GM21619 (cell line): ENCODE results near the gene INSYN2A.

Experiments used
- ATAC-seq: cut with Tn5 transposase; IDR thresholded peaks from one replicate; pipeline ENCODE4 v1.9.1; 2021; ENCODE audit not compliant: unreplicated experiment

The INSYN2A gene, protein sequence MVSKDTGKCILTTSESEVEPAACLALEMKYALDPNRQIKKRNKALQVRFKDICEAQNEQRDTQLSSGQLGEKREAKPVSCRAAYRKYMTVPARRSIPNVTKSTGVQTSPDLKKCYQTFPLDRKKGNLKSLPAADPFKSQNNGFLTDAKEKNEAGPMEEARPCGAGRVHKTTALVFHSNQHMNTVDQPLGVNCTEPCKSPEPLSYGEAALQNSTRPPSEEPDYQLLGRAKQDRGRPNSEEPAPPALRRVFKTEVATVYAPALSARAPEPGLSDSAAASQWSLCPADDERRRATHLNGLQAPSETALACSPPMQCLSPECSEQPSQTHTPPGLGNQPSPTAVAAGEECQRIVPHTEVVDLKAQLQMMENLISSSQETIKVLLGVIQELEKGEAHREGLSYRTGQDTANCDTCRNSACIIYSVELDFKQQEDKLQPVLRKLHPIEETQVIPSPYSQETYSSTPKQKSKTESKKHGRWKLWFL

DNA sequence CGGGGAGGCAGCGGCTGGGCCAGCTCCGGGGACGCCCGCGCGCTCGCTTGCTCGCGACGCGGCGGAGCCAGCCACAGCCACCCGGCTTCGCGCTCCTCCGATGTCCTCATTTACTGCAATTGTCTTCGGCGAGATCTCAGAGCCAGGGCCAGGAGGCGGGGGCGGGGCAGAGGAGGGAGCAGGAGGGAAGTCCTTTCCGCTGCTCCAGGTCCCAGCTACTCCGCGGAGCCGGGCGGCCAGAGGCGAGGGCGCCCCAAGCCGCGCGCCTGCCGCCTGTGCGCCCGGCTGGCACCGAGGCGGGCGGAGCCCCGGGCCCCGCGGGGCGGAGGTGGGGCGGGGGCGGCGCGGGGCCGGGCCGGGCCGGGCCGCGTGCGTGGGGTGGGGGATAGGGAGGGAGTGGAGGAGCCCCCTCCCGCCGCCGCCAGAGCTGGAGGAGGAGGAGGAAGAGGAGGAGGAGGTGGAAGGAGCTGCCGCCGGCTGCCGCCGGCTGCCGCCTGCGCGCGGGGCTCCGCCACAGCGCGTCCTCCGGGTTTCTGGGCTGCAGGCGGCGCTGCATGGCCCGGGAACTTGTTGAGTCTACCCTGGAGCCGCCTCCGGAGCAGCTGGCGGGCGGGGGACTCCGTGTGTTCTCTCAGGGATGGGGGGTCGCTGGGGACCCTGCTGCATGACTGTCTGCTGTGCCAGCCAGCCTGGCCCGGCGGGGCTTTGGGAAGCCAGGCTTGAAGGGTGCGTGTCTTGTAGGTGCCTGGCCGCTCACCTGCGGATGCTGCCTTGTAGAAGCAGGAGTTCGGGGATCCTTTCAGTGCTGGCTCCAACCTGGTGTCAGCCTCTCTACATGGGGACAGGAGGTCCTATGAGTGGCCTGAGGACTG, at the start of gene INSYN2A:
TSS of gene INSYN2A (minus strand) at position 310 of the 872 bp plus-strand sequence. CDS start 20,196 bp downstream, outside the sequence.
- ATAC-seq: no peak

DNA sequence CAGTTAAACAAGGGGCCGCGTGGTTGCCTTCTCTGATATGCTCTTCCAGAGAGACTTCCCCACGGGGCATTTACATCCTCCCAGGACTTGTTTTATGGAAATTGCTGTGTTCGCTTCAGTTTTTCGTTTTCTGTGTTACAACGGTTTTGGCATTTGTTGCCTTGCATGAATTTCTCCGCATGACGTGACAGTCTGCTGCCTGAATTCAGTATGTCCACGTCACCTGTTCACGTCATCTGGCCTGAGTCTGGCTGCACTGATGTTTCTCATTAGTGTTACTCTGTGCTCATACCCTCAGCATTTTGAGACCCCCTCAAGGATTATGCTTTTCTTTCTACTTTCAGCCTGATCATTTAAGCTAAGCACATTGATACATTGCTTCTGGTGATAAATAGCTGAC, 49.1 kb upstream of the INSYN2A start:
- no peak for ATAC-seq

DNA sequence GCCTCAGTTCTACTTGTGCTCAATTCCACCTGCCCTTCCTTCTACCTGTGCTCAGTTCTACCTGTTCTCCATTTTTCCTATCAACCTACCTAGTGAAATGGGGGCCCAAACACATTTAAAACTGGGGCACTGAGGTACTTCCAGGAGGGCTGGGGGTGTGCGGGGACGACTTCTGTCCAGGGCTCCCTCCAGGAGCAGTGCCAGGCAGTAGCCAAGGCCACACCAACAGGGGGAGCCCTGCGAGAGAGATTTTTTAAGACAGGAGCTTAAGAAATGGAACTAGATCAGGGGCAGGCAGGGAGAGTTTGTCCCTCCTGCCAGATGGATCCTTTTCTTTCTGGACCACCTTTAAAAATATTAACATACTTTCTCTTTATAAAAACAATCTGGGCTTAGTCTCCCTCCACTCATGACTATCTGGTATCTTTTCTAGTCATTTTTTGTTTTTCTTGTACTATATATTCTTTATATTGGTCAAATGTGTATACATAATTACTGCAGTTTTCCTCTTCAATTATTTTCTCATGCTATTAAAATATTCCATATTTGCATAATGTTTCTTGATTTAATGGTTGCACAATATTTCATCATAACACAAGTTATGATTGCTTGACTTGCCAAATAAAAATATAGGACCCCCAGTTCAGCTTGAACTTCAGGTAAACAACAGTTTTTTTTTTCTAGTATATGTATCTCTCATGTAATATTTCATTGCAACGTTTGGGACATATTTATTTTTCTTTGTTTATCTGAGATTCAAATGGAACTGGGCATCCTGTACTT, 47.3 kb upstream of the INSYN2A start:
- ATAC-seq: no peak

DNA sequence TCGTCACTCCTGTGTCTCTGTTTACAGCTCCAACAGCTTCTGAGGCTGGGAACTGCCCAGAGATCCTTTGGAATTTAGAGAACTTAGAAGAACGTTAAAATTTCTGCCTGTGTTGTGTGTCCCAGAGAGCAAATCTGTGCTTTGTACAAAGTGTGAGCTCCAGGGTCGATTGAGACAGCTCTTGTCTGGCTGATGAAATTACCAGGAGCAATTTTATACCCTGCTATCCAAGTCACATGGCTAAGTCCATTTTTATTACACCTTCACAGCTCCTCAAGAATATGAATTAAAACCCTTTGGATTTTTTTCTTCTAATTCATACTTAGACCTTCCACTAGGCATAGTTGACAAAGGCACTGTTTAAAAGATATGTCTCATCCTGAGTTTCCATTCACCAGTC, 46.5 kb upstream of the INSYN2A start:
- no peak for ATAC-seq

DNA sequence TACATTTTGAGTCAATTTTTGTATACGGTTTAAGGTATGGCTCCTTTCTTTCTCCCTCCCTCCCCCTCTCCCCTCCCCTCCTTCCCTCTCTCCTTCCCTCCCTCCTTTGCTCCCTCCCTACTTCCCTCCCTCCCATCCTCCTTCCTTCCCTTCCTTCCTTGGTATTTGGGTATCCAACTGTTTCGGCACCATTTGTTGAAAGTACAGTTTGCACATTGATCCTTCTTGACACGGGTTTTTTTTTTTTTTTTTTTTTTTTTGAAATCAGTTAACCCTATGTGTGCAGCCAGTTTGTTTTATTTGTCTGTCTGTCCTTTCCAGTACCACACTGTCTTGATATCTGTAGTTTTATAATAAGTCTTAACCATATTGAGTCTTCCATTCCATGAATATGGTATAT, 39.9 kb upstream of the INSYN2A start:
- no peak for ATAC-seq

DNA sequence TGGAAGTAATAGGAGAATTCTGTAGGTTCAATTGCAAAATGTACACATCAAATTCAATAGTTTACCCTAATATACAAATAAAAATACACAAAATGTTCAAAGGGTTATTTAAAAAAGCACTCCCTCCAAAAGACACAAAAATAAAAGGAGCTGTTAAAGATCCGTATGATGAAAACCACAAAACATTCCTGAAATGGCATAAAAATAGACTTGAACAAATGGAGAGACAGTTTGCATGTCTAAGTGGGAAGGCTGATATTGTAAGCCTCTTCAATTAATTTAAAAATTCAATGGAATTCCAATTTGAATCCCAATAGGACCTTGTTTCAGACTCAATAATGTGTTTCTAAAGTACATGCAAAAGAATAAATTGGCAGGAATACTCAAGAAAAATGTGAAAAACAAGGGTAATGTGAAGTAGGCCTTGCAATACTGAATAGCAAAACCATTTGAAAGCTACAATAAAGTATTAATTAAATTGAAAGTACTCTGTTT, 38.0 kb upstream of the INSYN2A start:
- ATAC-seq: no peak

DNA sequence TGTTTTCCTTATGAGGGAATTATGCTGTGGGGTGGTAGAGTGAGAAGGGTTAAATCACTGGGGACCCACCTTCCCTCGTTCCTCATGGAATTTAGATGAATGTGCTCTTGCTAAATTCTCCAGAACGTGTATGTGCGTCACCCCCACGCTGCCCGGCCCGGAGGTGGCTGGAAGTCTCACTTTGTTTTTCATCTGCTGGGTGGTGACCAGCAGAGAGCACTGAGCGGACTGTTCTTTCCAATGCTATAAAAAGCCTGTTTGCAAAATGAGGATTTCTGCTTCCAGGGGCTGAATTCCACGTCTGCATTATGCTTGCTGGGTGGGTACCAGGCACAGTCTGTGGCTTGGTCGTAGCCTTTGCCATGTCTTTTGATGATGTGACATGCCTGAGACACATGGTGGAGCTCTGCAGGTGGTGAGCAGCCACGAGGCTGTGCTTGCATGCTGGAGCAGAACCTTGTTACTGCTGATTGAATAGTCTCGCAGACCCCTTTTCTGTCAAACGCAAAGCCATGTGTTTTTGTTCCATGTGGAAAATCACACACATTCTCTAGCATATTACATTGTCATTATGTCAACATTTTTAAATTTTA, 31.9 kb upstream of the INSYN2A start:
- no peak for ATAC-seq

DNA sequence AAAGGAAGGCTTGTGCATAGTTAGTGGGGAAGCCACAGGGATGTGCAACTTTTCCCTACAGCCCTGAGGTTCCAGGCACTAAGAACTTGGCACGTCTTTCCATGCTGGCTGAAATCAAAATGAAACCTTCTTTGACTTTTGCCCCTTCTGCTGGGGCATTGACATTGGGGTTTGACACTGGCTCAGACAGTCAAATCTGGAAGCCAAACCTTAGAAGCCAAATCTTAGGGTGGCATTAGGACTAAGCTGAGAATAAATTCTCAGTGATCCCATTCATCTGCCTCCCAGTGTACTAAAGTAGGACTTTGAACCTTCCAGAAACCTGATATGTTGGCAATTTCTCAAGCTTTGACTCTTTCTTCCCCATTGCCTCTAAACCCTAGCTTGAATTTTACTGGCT, 31.3 kb upstream of the INSYN2A start:
- no peak for ATAC-seq

DNA sequence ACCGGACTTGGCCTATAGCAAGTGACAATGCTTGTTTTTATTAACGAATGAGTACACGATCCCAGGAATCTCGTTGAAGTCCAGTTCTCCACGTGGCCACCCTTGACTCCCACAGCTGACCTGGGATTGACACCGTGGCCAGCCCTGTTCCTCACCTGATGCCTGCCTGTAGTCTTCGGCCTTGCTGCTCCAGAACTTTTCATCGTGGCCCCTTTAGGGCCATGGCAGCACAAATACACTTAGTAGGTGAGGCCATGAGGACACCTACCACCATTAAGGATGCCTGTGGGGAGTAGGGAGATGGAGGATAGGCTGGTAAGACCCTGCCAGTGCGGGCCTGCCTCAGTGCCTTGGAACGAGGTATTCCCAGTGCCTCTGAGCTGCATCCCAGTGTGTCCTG, 30.6 kb upstream of the INSYN2A start:
- no peak for ATAC-seq

DNA sequence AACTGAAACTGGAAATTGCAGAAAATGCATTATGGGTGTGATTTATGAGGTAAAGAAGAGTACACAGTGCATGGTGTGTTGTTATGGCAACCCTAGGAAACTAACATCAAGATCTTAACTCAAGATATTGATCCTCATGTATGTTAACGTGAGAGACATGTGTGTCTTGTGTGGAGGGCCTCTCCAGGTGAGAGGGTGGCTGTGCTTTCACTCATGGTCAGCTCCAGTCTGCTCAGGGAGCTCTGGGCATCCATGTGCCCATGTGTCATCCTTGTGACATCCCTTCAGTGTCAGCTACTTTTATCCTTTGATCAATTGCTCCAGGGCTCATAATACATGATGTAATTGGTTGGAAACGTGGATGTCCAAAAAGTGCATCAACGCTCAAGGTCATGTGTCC, 24.9 kb upstream of the INSYN2A start:
- no peak for ATAC-seq

DNA sequence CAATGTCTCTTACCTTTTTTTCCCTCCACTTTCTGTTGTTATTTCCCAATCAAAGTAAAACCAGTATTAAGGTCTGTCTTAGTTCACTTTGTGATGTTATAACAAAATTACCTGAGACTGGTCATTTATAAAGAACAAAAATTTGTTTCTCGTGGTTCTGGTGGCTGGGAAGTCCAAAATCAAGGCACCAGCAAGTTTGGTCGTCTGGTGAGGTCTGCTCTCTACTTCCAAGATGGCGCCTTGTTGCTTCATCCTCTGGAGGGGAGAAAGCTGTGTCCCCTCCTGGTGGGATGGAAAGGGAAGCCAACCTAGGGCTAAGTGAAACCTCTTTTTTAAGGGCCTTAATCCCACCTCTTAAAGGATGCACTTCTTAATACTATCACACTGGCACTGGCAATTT, 22.3 kb upstream of the INSYN2A start:
- no peak for ATAC-seq

DNA sequence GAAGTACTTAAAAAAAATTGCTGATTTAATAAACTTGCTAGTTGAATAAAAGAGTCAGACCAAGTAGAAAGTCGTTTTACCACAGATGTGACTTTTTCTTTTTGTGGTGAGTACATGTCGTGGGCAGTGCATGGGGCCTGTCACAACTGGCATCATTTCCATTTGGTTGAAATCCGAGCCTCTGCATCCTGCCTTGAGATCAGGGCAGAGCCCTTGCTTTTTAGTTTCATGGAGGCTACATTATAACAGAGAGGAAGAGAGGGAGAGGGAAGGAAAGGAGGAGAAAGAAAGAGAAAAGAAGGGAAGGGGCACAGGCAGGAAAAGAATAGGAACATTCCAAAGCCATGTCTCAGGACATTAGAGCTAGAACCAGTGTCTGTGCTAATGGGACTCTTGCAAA, 20.4 kb upstream of the INSYN2A start:
- no peak for ATAC-seq

DNA sequence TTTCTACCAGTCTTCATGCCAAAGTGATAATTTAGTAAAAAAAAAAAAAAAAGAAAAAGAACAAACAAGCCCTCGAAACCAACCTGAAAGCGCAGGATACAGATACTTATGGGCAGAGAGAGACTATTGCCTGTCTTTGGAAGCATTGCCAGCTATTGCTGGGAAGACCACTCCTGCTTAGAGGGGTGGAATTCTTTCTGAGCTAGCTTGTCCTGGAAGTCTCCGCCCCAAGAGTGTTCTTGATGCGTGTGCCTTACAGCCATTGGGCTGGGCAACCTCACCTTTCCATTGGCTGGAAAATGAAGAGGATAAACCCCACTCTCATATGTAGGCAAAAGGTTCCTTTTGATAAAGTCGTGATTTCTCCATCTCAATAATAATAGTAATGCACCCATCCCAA, 19.9 kb upstream of the INSYN2A start:
- no peak for ATAC-seq

DNA sequence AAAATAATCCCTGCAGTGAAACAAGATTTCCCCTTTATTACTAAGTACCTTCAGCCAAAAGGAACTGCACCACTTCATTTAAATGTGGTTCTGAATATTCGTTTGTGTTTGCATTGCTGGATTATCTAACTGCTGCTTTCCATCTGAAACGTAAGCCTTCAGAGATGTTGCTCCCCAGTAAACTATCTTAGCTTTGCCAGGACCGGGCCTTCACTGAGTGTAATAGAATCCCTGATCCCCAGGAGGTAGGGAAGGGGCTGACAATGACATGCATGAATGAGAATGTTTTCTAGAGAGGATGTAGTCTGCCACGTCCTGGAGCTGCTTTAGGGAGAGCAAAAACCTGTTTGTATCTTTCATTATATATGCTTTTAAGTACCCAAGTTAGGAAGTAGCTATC, 19.5 kb upstream of the INSYN2A start:
- ATAC-seq: no peak

DNA sequence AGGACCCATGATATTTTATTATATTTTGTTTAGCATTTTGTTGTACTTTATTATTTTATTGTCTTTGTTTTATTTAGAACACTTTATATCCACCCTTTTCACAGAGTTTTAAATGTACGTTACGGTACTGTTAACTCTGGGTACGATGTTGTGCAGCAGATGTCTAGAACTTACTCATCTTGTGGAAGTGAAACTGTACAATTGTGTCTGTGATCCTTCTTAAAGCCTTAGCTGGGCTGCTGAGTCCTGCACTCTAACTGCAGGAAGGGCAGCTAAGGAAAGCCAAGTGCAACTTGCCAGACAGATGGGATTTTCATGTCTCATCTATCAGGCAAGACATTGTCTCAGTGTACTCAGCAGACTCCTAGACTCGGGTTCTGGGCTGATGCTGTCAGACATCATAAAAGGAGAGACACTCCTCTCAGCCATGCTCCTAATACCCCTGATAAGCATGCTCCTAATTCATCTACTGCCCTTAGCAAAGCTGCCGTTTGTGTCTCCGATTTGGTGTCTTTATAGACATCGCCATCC, 14.6 kb upstream of the INSYN2A start:
- ATAC-seq: no peak

DNA sequence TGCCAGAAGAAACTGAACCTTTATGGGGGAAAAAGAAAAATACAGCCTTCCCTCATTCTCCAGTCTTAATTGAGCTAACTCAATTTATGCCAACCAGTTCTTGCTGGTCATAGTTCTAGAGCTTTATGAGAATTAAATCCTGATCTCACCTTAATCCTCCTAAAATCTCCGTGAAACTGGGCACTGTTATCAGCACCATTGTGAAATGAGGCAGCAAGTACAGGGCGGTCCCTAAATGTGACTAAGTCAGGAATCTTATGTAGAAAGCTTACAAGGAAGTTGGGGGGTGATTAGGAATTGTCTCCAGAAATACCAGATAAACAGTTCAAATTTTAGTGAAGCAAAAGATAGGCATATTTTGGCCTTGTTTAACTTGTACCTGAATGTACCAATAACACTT, 10.7 kb upstream of the INSYN2A start:
- ATAC-seq: no peak

DNA sequence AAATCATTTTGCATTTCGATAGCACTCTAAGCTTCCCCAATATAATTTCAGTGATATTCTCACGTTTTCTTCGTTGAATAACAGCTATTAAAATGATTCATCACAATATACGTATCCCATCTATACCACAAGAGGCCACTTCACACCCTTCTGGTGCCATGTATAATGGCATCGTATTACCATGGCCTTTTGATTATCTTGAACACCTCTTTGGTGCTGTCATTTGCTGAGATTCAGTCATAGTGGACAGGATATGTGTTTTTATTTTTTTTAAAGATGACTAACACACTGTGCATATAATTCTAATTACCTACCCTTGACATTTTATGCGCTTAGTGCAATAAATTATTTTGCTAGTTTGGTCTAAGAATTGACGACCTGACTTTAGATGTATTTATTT, 6.7 kb upstream of the INSYN2A start:
- no peak for ATAC-seq

DNA sequence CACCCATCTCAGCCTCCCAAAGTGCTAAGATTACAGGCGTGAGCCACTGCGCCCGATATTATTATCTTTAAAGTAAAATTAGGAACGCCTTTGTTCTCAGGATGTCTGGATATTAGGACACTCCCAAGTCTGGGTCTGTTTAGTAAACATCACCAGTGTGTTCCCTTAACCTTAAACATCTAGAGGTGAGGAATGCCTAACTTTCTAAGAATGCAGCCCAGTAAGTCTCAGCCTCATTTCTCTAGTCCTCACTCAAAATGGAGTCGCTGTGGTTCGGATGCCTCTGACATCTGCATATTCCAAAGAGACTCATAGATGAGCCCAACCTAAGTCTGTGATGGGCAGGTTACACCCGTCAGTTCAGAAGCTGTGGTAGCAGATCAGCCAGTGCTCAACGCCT, 4.3 kb upstream of the INSYN2A start:
- ATAC-seq: no peak

DNA sequence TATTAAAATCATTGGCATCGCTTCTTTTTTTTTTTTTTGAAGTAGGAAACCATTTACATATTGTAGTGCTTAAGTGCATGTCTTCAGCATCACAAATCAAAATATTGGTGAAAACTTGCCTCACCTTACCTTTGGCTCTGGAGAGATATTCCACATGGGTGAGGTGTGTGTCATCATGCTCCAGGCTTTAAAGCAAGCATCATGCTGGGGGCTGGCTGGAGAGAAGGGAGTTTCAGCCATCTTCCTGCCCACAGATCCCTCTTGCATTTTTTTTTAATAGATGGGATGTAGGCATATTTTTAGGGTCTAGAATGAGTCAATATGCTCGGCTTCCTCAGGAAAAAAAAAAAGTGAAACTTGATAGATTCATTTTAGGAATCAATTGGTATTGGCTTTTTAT, 2.3 kb upstream of the INSYN2A start:
- ATAC-seq: no peak

DNA sequence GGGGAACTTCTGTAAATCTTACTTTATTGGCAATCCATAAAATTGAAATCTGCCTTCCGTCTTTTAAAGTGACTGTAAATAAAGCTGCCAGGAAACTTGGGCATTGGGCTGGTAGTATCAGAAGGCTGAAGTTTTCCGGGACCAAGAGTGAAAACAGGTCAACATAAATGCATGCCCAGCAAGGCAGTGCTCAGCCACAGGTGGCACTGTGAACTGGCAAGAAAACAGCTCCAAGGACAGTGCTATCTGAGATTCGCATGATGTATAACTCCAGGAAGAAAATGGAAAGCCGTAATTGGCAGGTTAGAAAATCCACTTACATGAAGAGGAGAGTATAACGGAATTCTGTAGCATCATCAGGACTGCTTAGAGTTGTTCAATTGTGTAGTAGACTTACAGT, 1.9 kb upstream of the INSYN2A start:
- no peak for ATAC-seq

DNA sequence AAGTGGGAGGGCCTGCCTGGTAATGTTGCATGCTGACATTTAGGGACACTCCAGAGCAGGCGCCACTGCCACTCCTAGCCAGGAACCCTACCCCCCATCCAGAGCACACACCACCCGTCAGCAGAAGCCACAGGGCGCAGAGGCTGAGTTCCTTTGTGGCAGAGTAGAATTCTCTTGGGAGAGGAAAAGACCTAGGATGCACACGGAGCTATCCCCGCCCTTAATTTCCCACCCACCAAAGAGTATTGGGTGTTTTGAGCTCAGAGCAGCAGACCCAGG, 702 bp upstream of the INSYN2A start:
- no peak for ATAC-seq
